MM.1S (cell line): ENCODE data around the gene CHMP6.

ENCODE experiments used
- EZH2 ChIP-seq: fragments of 300-600 bp; sonication (generic); optimal IDR thresholded peaks from 2 replicates; pipeline ENCODE3; 2017; ENCODE audit warnings: low read depth, mild to moderate bottlenecking, antibody characterized with exemption, low read length, mixed read lengths
- EZH2phosphoT487 ChIP-seq: fragments of 300-600 bp; sonication (generic); IDR thresholded peaks from 2 replicates; pipeline ENCODE4 v1.6.1; 2018; ENCODE audit warnings: antibody characterized with exemption, low read length
- TF ChIP-seq, protein P1 (sequence below): fragments of 300-600 bp; sonication (generic); IDR thresholded peaks from 2 replicates; pipeline ENCODE4 v1.5.1; 2016; ENCODE audit warnings: antibody characterized with exemption, low read length, mixed read lengths

DNA sequence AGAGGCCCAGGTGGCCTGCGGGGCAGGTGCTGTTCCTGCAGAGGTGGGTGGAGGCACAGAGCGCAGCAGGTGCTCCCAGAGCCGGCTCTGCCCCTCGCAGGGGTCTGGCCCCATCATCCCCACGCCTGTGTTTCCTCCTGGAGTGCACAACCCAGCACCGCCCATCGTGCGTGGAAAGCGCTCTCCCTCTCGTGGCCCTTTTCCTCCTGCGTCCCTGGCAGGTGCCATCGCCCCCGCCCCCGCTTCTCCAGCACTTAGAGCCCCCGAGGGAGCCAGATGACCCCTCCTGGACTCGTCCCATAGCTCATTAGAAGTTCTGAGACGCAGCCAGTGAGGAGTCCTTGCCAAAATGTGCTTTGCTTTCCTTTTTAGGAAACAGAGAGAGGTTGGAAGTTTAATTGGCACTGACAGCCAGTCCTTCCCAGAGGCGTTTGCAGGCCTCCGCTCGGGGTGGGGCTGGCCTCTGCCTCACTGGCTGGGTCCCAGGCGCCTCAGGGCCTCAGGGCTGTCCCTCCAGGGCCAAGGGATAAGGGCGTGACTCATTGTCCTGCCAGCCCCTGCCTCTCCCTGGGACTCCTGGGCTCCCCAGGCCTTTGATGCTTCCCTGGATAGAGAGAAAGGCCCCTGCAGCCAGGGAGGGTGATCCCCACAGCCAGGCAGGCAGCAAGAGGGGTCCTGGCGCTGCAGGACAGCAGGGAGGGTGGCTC lies 32.2 kb upstream of the CHMP6 start:
- TF ChIP-seq, protein P1, sequence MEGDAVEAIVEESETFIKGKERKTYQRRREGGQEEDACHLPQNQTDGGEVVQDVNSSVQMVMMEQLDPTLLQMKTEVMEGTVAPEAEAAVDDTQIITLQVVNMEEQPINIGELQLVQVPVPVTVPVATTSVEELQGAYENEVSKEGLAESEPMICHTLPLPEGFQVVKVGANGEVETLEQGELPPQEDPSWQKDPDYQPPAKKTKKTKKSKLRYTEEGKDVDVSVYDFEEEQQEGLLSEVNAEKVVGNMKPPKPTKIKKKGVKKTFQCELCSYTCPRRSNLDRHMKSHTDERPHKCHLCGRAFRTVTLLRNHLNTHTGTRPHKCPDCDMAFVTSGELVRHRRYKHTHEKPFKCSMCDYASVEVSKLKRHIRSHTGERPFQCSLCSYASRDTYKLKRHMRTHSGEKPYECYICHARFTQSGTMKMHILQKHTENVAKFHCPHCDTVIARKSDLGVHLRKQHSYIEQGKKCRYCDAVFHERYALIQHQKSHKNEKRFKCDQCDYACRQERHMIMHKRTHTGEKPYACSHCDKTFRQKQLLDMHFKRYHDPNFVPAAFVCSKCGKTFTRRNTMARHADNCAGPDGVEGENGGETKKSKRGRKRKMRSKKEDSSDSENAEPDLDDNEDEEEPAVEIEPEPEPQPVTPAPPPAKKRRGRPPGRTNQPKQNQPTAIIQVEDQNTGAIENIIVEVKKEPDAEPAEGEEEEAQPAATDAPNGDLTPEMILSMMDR, result no peak
- TF ChIP-seq EZH2 (no peak), EZH2phosphoT487 (no peak)
